ENCODE data around the gene EXOG.

- no peak for TF ChIP-seq MAX (IDR thresholded peaks at IDR 0.05; ENCODE audit: low read depth, low read length)
- peak; percentile 88 for TF ChIP-seq CTCF (IDR thresholded peaks at IDR 0.05; ENCODE audit: low read depth, low read length)
- no peak for TF ChIP-seq POLR2A (IDR thresholded peaks at IDR 0.05; ENCODE audit: extremely low read depth, insufficient read length)
- 0 out of 2 replicates have a peak, but pooled peaks have one; percentile 24 for TF ChIP-seq MYC (IDR thresholded peaks at IDR 0.05; ENCODE audit: low read depth, low read length)
Observed at GRCh38 chr3:38479431-38480092, 16.6 kb upstream of the EXOG start.
